GM18505 (cell line): ENCODE data around the gene CACNA1G.

Experiments used
- ATAC-seq: cut with Tn5 transposase; IDR thresholded peaks from one replicate; pipeline ENCODE4 v1.9.1; 2021; ENCODE audit not compliant: unreplicated experiment
- POLR2A ChIP-seq: IDR thresholded peaks from 4 replicates; pipeline ENCODE4 v1.6.1; 2011; ENCODE audit warnings: borderline replicate concordance; ENCODE audit not compliant: insufficient read depth, insufficient read length; ENCODE audit errors: extremely low read depth

CACNA1G gene

DNA sequence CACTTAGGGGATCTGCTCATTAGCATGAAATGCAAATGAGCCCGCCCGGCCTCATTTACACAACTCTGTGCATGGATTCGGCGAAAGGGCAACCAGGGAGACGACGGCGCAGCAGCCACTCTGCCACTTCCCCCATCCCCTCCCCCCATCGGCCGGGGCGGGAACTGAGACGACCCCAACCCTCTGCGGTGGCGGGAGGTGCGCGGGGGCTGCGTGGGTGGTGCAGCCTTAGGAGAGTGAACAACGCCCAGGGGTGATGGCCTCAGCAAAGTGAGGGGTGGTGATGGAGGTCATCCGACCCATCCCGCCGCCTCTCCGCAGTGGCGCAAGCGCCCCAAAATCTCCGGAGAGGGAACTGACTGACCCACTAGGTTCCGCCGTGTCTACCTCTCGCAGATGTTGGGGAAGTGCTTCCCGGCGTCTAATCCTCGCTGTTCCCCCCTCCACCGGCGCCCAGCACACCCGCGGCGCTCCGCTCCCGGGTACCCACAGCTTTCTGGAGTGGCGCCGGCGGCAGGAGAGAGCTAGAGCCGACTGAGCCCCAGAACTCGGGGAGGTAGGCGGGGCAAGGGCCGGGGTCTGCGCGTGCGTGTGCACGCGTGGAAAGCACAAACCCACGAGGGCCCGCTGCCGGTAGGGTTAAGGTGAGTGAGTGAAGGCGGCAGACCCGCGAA, 1.4 kb upstream of the CACNA1G start:
- TF ChIP-seq POLR2A, result no peak
- ATAC-seq, result no peak

DNA sequence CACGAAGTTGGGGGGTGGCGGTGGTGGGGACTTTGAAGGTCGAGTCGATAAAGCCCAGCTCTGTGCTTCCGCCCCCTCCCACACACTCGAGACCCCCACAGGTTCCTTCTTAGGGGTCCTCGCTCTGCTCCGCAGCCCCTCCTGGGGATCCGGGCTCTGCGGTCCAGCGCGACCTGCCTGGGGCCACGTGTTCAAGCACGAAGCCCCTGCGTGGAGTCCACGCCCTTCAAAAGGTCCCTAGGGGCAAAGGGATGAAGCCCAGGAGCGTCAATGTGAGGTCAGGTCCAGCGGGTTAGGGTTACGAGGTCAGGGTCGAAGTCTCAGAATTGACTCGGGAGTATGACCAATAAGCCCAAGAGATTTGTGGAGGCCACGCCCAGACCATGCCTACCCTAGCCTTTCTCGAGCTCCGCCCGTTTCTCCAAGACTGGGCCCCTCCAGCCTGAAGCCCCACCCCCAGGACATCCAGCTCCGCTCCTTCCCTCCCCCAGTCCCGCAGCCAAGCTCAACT, 786 bp upstream of the CACNA1G start:
- ATAC-seq, result no peak
- no peak for TF ChIP-seq POLR2A

DNA sequence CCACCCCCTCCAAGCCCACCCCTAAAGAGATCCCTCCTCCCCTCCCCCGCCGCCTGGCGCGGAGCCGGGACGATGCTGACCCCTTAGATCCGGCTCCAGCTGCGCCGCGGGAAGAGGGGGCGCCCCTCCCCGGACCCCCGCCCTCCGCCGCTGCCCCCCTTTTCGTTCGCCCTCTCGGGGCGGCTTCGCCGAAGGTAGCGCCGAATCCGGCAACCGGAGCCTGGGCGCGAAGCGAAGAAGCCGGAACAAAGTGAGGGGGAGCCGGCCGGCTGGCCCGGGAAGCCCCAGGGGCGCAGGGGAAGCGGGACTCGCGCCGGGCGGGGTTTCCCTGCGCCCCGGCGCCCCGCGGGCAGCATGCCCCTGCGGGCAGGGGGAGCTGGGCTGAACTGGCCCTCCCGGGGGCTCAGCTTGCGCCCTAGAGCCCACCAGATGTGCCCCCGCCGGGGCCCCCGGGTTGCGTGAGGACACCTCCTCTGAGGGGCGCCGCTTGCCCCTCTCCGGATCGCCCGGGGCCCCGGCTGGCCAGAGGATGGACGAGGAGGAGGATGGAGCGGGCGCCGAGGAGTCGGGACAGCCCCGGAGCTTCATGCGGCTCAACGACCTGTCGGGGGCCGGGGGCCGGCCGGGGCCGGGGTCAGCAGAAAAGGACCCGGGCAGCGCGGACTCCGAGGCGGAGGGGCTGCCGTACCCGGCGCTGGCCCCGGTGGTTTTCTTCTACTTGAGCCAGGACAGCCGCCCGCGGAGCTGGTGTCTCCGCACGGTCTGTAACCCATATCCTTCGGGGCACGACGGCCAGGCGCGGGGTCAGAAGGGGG, 623 bp downstream of the CACNA1G start:
- ATAC-seq, result no peak
- no peak for TF ChIP-seq POLR2A

DNA sequence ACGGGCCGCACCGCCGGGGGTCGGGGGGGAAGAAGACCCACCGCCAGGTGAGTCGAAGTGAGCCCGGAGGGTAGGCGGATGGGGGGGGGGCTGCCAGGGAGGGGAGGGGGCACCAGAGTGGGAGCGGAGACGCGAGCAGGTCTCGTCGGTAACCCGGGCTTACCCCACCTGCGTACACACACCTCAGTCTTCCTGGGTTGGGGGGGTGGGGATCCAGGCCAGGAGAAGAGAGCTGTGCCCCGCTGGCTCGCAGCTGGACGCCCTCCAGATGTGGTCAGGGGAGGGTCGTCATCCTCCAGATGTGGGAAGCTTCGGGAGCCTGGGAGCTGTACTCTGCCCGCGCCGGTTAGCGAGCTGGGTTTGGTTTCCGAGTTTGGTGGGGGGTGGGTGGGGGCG, 1.2 kb downstream of the CACNA1G start:
- TF ChIP-seq POLR2A, result no peak
- ATAC-seq, result no peak

DNA sequence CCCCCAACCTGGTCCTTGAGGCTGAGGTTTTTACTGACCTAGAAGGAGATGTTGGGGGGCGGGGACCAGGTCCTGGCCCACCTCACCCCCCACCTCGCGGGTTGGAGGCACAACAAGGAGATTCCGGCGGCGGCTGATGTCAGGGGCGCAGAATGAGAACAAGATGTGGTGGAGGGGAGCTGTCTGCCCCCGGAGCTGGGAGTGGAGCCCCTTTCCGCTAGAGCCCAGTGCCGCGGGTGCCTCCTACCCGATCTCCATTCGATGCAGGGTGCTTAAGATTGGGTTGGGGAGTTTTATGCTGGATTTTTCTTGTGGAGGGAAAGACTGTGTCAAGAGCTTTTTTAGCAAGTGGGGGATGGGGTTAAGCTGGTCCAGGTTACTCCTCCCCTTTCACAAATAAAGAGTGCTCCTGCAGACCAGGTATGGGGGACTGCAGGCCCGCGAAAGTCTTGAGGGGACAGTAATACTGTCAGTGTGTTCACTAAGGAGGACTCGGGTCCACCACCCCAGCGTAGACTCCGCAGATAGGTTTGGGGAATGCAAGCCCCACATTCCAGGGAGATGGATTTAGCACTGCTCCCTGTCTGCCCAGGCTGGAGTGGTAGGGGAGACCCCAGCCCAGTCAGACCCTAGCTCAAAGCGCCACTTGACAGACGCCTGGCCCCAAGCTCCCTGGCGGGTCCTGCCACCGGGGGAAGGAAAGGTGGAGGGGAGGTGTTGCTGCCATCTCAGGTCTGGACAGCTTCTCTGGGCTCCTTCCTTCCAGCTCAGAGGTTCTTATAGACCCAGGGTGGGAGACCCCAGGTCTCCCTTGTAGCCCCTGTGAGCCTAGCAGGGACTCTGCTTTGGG, 2.0 kb downstream of the CACNA1G start:
- TF ChIP-seq POLR2A, result no peak
- ATAC-seq, result no peak

DNA sequence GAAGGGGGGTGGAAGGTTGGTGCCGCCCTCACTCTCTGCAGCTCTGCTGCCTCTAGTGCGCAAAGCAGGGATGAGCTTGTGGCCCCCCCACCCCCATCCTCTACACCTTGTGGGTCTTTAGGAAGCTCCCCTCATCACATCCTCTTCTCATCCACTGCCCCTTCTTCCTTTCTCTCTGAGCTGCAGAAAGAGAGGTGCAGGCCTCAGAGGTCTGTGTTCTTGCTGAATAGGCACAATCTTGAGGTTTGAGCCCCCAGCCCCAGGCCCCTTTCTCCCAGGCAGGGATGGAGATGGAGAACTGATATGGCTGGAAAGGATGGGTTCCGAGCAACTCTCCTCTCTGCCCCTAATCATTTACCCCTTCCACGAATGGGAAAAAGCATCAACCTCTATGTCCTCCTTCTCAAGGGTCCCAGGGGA, 2.6 kb downstream of the CACNA1G start:
- no peak for ATAC-seq
- no peak for TF ChIP-seq POLR2A

DNA sequence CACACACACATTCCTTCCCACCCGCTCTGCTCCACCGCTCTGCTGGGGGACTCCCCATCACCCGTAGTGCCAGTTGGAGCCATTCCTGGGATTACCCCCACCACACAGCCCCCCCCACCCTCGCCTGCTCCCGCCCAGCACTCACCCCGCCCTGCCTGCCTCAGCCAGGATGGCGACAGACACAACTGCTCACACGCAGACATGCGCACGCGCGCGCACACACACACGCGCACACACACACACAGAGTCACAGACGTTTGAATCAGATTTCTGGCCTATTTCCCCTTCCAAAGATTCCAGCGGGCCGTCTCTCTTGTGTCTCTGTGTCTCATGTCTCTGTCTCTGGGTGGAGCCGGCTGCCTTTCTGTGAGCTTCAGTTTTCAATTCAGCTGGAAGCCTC, 4.4 kb downstream of the CACNA1G start:
- ATAC-seq, result no peak
- TF ChIP-seq POLR2A, result no peak

DNA sequence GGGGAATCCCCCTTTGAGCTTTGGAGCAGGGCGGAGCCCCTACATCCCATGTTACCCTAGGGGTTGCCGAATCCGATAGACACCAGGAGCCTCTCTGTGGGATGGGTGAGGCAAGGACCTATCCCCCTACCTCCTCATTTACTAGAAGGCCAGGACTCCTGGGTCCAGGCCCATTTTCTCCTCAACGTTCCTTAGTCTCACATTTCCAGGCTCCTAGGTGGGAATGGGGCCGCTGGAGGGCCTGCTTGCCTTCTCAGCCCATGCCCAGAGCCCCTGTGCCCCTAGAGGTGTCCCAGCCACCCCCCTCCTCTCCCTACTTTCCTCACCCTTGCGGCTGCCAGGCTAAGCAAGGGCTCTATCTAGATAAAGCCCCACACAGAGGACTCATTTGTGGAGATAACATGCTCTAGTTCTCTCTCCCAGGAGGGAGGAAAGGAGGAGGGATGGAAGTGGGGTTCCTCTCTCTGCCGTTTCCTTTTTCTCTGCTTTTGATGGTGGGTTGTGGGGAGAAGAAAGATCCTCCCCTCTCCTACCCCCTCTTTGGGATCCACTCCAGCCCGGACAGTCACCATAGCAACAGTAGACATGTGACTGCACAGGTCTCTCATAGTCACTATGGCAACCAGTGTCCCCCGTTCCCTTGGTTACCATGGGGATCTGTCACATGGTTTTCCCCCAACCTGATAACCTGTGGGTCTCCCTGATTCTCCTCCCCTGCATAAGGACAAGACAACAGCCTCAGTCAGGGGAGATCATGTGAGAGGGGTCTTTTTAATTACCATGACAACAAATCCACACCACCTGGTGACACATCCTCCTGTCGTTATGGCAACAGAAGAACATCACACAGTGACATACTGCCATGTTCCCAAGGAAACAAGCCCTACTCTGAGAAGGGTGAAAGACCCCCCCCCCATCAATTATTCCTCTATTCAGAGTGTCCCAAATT, 5.2 kb downstream of the CACNA1G start:
- no peak for ATAC-seq
- TF ChIP-seq POLR2A, result no peak

DNA sequence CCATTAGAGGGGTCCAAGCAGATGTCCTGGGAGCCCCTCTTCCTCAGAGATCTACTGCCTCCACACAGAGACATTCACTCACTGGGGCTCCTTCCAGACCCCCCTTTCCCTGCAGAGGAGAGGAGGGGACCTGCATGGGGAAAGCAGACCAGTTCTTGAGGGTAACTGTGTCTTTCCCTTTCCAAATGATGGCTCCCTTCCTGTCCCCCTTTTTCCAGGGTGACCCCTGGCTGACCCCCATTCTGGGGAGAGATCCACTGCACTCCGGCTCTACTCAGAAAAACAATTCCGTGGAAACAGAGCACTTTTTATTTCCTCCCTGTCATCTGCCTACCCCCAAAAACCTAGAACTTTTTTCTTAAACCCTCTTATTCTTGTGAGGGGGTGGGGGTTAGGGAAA, 6.4 kb downstream of the CACNA1G start:
- no peak for TF ChIP-seq POLR2A

DNA sequence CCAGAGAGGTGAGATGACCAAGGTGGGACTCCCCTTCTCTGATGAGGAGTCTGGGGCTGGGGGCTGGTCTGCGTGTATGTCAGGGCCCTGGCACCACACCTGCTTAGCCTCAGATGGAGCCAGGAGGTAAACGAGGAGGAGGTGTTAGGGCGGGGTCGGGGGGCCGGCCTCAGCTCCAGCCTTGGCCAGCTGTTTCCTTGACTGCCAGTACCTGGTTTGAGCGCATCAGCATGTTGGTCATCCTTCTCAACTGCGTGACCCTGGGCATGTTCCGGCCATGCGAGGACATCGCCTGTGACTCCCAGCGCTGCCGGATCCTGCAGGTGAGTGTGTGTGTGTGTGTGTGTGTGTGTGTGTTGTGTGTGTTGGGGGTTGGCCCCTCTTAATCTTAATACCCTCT, 8.1 kb downstream of the CACNA1G start:
- TF ChIP-seq POLR2A, result no peak
- no peak for ATAC-seq

More for the DNA sequence above, 6.4 kb downstream of the CACNA1G start:
- no peak for ATAC-seq

DNA sequence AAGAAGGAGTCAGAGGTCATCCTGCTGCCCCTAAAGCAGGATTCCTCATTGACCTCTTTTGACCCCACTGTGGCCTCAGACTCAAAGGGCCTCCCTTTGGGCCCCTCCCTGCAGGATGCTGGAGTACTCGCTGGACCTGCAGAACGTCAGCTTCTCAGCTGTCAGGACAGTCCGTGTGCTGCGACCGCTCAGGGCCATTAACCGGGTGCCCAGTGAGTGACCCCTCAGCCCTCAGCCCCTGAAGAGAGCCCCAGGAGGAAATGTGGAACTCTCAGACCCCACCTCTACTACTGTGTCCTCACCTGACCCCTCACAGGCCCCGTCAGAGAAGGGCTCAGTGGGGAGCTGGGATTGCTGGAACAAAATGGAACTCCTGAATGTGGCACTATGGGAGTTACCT, 9.1 kb downstream of the CACNA1G start:
- ATAC-seq, result no peak
- TF ChIP-seq POLR2A, result no peak

DNA sequence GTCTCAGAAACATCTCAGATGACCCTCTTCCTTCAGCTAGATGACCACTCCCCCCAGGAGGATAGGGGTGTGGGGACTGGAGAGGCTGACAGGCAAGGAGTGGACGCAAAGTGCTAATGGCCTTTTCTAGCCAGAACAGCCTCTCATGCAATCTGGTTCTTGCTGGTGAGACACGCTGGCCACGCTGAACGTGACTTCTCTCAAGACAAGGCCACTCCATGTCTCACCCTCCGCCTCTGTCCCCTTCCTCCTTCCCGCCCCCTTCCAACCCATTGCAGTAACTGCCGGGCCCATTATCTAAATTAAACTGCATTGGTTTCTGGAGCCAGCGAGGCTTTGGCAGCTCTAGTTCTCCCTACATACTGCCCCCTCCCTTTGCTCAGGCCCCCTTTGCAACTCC, 9.5 kb downstream of the CACNA1G start:
- no peak for TF ChIP-seq POLR2A
- no peak for ATAC-seq
